H1 (cell line): ENCODE results near the gene DUSP11. TPM values are rescaled to one million over a fixed set of nuclear protein-coding genes. Genes with fewer than 3 reads are reported as not detected.

Source experiments
- CTCF ChIA-PET: fragments of 300-600 bp; sonication (Branson Sonifier 250); formaldehyde crosslinking; loops from one replicate; lab custom pipeline; 2021; ENCODE audit not compliant: partially characterized antibody; lab: Charles Lee
- POLR2A ChIA-PET: fragments of 300-600 bp; sonication (Branson Sonifier 250); formaldehyde crosslinking; loops from one replicate; lab custom pipeline; 2021; ENCODE audit warnings: inconsistent platforms; ENCODE audit not compliant: partially characterized antibody; lab: Charles Lee
- DNase-seq, 2 experiments: peaks; one replicate each; pipeline versions ENCODE4 v3.0.0 to v3.0.0-alpha.2; 2010 to 2022; ENCODE audit warnings: low spot score in 2 of 2, low read depth in 1 of 2, mixed read lengths in 1 of 2
- FAIRE-seq: peaks from 2 replicates; lab custom pipeline; 2011; peaks lifted over from hg19 to GRCh38; lab: Jason Lieb, UNC
- H2AFZ ChIP-seq: 2 replicates; pipeline ENCODE4 v1.8.1; 2012; ENCODE audit warnings: low read length, inconsistent platforms
- H2AK5ac ChIP-seq: 2 replicates; pipeline ENCODE4 v1.6.1; 2013; ENCODE audit warnings: low read depth, low read length
- H2BK120ac ChIP-seq: replicated peaks from 2 replicates; pipeline ENCODE3; 2013; ENCODE audit warnings: low read depth, low read length, inconsistent platforms
- H2BK12ac ChIP-seq: 2 replicates; pipeline ENCODE4 v1.6.1; 2013; ENCODE audit warnings: low read depth, low read length
- H2BK15ac ChIP-seq: 2 replicates; pipeline ENCODE4 v1.6.1; 2013; ENCODE audit warnings: low read length
- H2BK20ac ChIP-seq: 2 replicates; pipeline ENCODE4 v1.6.1; 2013; ENCODE audit warnings: low read length
- H2BK5ac ChIP-seq: 2 replicates; pipeline ENCODE4 v1.6.1; 2013; ENCODE audit warnings: low read depth, low read length
- H3K14ac ChIP-seq: 2 replicates; pipeline ENCODE4 v1.6.1; 2013; ENCODE audit warnings: inconsistent platforms; ENCODE audit not compliant: insufficient read length
- H3K18ac ChIP-seq: 2 replicates; pipeline ENCODE4 v1.6.1; 2013; ENCODE audit warnings: low read length; ENCODE audit errors: extremely low read depth
- H3K23ac ChIP-seq: 2 replicates; pipeline ENCODE4 v1.6.1; 2013; ENCODE audit warnings: inconsistent platforms; ENCODE audit not compliant: insufficient read length
- H3K23me2 ChIP-seq: 2 replicates; pipeline ENCODE4 v1.6.1; 2013; ENCODE audit warnings: low read depth, low read length
- H3K27ac ChIP-seq: 2 replicates; pipeline ENCODE4 v1.6.1; 2011; ENCODE audit warnings: low read depth, low read length, inconsistent platforms
- H3K27me3 ChIP-seq, 4 experiments: replicated peaks in 1 of 4; 1 replicate in 1 of 4; 2 replicates in 3 of 4; pipeline versions ENCODE4 v1.6.1 to v1.8.1; 2011 to 2013; ENCODE audit warnings: low read length in 3 of 4, mild to moderate bottlenecking in 3 of 4, inconsistent platforms in 2 of 4, mixed read lengths in 2 of 4, moderate library complexity in 1 of 4; ENCODE audit not compliant: control insufficient read depth in 3 of 4, insufficient read depth in 3 of 4; ENCODE audit errors: extremely low read depth in 1 of 4
- H3K36me3 ChIP-seq, 4 experiments: 2 replicates each; pipeline versions ENCODE4 v1.6.1 to v1.8.1; 2011 to 2013; ENCODE audit warnings: mild to moderate bottlenecking in 4 of 4, low read length in 3 of 4, moderate library complexity in 2 of 4, control low read depth in 1 of 4, inconsistent platforms in 1 of 4; ENCODE audit not compliant: insufficient read depth in 4 of 4, control insufficient read depth in 2 of 4
- H3K4ac ChIP-seq: replicated peaks from 2 replicates; pipeline ENCODE3; 2013; ENCODE audit warnings: low read length, low read depth, mixed read lengths, inconsistent platforms; ENCODE audit not compliant: insufficient read length
- H3K4me1 ChIP-seq, 4 experiments: replicated peaks in 1 of 4; 1 replicate in 1 of 4; 2 replicates in 3 of 4; pipeline versions ENCODE4 v1.6.1 to v1.8.1; 2011 to 2013; ENCODE audit warnings: low read length in 3 of 4, inconsistent platforms in 2 of 4, mixed read lengths in 1 of 4; ENCODE audit not compliant: insufficient read depth in 4 of 4, control insufficient read depth in 3 of 4
- H3K4me2 ChIP-seq, 2 experiments: 2 replicates each; pipeline versions ENCODE4 v1.6.1 to v1.8.1; 2011 to 2013; ENCODE audit warnings: low read depth in 2 of 2, low read length in 2 of 2, control low read depth in 1 of 2, inconsistent platforms in 1 of 2, mild to moderate bottlenecking in 1 of 2; ENCODE audit not compliant: insufficient read depth in 1 of 2
- H3K4me3 ChIP-seq, 4 experiments: fragments of 200-600, 300-600 bp in 1 of 4; sonication (generic), shearing (Covaris generic), sonication (Bioruptor Twin) in 1 of 4; 2 replicates each; pipeline versions ENCODE4 v1.5.1 to v1.8.1; 2011 to 2016; ENCODE audit warnings: low read length in 4 of 4, low read depth in 3 of 4, control low read depth in 2 of 4, inconsistent platforms in 2 of 4, mild to moderate bottlenecking in 2 of 4, mixed read lengths in 1 of 4, moderate library complexity in 1 of 4; ENCODE audit not compliant: insufficient read depth in 2 of 4; ENCODE audit errors: extremely low read depth in 1 of 4
- H3K56ac ChIP-seq: replicated peaks from 2 replicates; pipeline ENCODE3; 2013; ENCODE audit warnings: low read depth, mild to moderate bottlenecking, mixed read lengths, low read length, inconsistent platforms; ENCODE audit not compliant: insufficient read length
- H3K79me1 ChIP-seq: 2 replicates; pipeline ENCODE4 v1.6.1; 2013; ENCODE audit warnings: low read depth, low read length, control low read depth
- H3K79me2 ChIP-seq, 2 experiments: 2 replicates each; pipeline versions ENCODE4 v1.6.1 to v1.8.1; 2012 to 2013; ENCODE audit warnings: low read length in 2 of 2, mild to moderate bottlenecking in 2 of 2, inconsistent platforms in 1 of 2; ENCODE audit not compliant: insufficient read depth in 2 of 2, control insufficient read depth in 1 of 2
- H3K9ac ChIP-seq, 4 experiments: replicated peaks in 1 of 4; 1 replicate in 1 of 4; 2 replicates in 3 of 4; pipeline versions ENCODE4 v1.6.1 to v1.8.1; 2011 to 2013; ENCODE audit warnings: low read depth in 3 of 4, low read length in 3 of 4, control low read depth in 2 of 4, mild to moderate bottlenecking in 2 of 4, moderate library complexity in 2 of 4, inconsistent platforms in 1 of 4; ENCODE audit errors: extremely low read depth in 1 of 4
- H3K9me3 ChIP-seq, 2 experiments: 2 replicates each; pipeline versions ENCODE4 v1.6.1 to v1.8.1; 2012 to 2013; ENCODE audit warnings: mild to moderate bottlenecking in 2 of 2, moderate library complexity in 2 of 2, control low read depth in 1 of 2, inconsistent platforms in 1 of 2, low read depth in 1 of 2, low read length in 1 of 2, mixed read lengths in 1 of 2; ENCODE audit not compliant: insufficient read depth in 2 of 2
- H4K20me1 ChIP-seq, 2 experiments: replicated peaks in 1 of 2; 2 replicates each; pipeline versions ENCODE3 to v1.8.1; 2011 to 2013; ENCODE audit warnings: inconsistent platforms in 2 of 2, low read length in 2 of 2, mild to moderate bottlenecking in 1 of 2; ENCODE audit not compliant: insufficient read depth in 2 of 2, control insufficient read depth in 1 of 2
- H4K5ac ChIP-seq: 2 replicates; pipeline ENCODE4 v1.6.1; 2013; ENCODE audit warnings: low read length, low read depth, mixed read lengths, inconsistent platforms; ENCODE audit not compliant: insufficient read length
- H4K8ac ChIP-seq: 2 replicates; pipeline ENCODE4 v1.8.0; 2013; ENCODE audit warnings: mild to moderate bottlenecking, moderate library complexity, low read length, inconsistent platforms; ENCODE audit not compliant: insufficient read depth; ENCODE audit errors: extremely low read depth
- H4K91ac ChIP-seq: replicated peaks from 2 replicates; pipeline ENCODE3; 2013; ENCODE audit warnings: low read length, mixed read lengths, inconsistent platforms; ENCODE audit not compliant: insufficient read length
- WGBS, 2 experiments: shearing (Covaris generic) in 1 of 2; methylation state at CpG; one replicate each; pipeline versions ENCODE4 v1.1.6 to v1.1.7; 2013 to 2015; ENCODE audit warnings: low lambda C conversion rate in 2 of 2, mixed read lengths in 2 of 2, inconsistent platforms in 1 of 2, low coverage in 1 of 2, missing lambda C conversion rate in 1 of 2; ENCODE audit not compliant: insufficient replicate concordance in 2 of 2, insufficient coverage in 1 of 2, insufficient read length in 1 of 2; ENCODE audit errors: extremely low coverage in 1 of 2, missing lambda C conversion rate in 1 of 2; 5-methylcytosine and 5-hydroxymethylcytosine counted together
- polyA plus RNA-seq, 7 experiments: library from polyadenylated mRNA; depleted of rRNA in 3 of 7; stranded (reverse) in 5 of 7; unstranded in 2 of 7; fragments of >200 nt in 5 of 7; fragments of 200-250 nt in 2 of 7; gene quantifications; 1 replicate in 5 of 7; 2 replicates in 1 of 7; 4 replicates in 1 of 7; pipeline versions ENCODE4 v1.2.1 to v1.2.3, GENCODE V29; 2011 to 2013; ENCODE audit warnings: missing spikeins in 2 of 7, mixed read lengths in 2 of 7
- total RNA-seq: library from RNA; stranded (reverse); fragmentation: NEBNext Ultra II Directional; extraction: Animal tissue kit (Norgen Biotek cat#: 25700); gene quantifications from 2 replicates; pipeline ENCODE4 v1.2.1, GENCODE V29; 2021

The DUSP11 gene
- total and polyA plus RNA-seq, 2 of the 8 experiments (the other 6 are each of a cell fraction or from before 2014, with no cell fraction given): 12.2 to 19.1 TPM

DNA sequence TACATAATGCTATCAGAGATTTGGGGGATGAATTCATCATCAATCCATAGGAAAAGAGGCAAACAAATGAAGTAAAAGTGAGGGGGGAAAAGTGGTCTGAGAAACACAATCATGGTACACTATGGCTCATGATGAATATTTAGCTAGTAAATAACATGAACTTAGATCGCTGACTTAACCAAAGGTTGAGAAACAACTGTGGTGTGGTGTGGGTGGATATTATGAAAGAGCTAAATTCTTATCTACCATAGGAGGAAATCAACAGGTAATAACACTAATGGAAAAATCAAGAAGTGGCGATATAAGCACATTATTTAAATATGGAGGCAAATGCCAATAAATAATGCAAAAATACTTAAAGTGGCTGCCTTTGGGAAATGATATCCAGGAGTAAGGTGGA, 30.6 kb downstream of the DUSP11 start:
- Histone ChIP-seq H3K18ac (no peak overlapping the region), H4K20me1 (no peaks in the 10 kb centered on the region), H3K4me2 (no peak overlapping the region), H3K23ac (no peak overlapping the region), H2BK20ac (no peak overlapping the region), H2AFZ (no peak overlapping the region), H3K9me3 (0 out of 4 replicates have a peak, but pooled peaks cover 0 to 2% of the 10 kb centered on the region in 2 experiments), H4K8ac (no peak overlapping the region), H3K27me3 (no peaks in the 10 kb centered on the region), H3K4me3 (no peak overlapping the region), H3K4me1 (no peaks in the 10 kb centered on the region), H3K4ac (no peak overlapping the region), H2BK120ac (no peak overlapping the region), H3K79me2 (no peaks in the 10 kb centered on the region), H4K91ac (no peak overlapping the region), H3K9ac (no peak overlapping the region), H3K36me3 (peaks cover 0 to under 1% (median 0%) of the 10 kb centered on the region in 4 experiments; a peak in 1 of 8 replicates), H2BK5ac (no peak overlapping the region), H2AK5ac (no peak overlapping the region), H3K23me2 (no peaks in the 10 kb centered on the region), H3K14ac (no peak overlapping the region), H3K27ac (no peak overlapping the region), H2BK12ac (no peak overlapping the region), H2BK15ac (no peak overlapping the region), H3K56ac (no peak overlapping the region), H3K79me1 (no peaks in the 10 kb centered on the region), H4K5ac (no peak overlapping the region)
- ChIA-PET POLR2A (interaction anchor here (0.9 kb wide), 1 partner anchor 12 kb away, joined by 3 read pairs; the partner anchor contains the start of gene TPRKB), CTCF (interaction anchor here (0.9 to 1.2 kb wide), 2 partner anchors 9 to 30 kb away, joined by 4 read pairs; no protein-coding TSS in a partner anchor)
- 91% methylated on average over 2 of the region's 2 CpGs; no CpG with 5 or more reads in 1 of the 2 experiments for WGBS, 2 experiments
- no peak for DNase-seq
- no peak for FAIRE-seq
